Hepatocyte (in vitro differentiated cells): ENCODE results near the gene SEMA4B. TPM values are rescaled to one million over a fixed set of nuclear protein-coding genes. Genes with fewer than 3 reads are reported as not detected.

ENCODE experiments used
- DNase-seq: peaks from one replicate; pipeline ENCODE4 v3.0.0-alpha.2; 2016; ENCODE audit warnings: low spot score
- H2AFZ ChIP-seq: fragments of 200-600 bp; sonication (generic); 2 replicates; pipeline ENCODE4 v1.6.0; 2016; ENCODE audit warnings: antibody characterized with exemption, mild to moderate bottlenecking
- H3K27ac ChIP-seq: fragments of 200-600 bp; sonication (generic); 2 replicates; pipeline ENCODE4 v1.5.1; 2016; ENCODE audit warnings: mild to moderate bottlenecking
- H3K27me3 ChIP-seq: fragments of 200-600 bp; sonication (generic); 2 replicates; pipeline ENCODE4 v1.6.1; 2016
- H3K36me3 ChIP-seq: fragments of 200-600 bp; sonication (generic); replicated peaks from 2 replicates; pipeline ENCODE4 v1.5.1; 2016; ENCODE audit warnings: low read depth; ENCODE audit not compliant: insufficient read depth
- H3K4me1 ChIP-seq: fragments of 200-600 bp; sonication (generic); 2 replicates; pipeline ENCODE4 v1.5.1; 2016; ENCODE audit warnings: mild to moderate bottlenecking, moderate library complexity; ENCODE audit not compliant: insufficient read depth
- H3K4me2 ChIP-seq: fragments of 200-600 bp; sonication (generic); 2 replicates; pipeline ENCODE4 v1.6.0; 2016
- H3K4me3 ChIP-seq: fragments of 200-600 bp; sonication (generic); 2 replicates; pipeline ENCODE4 v1.5.1; 2016; ENCODE audit warnings: mild to moderate bottlenecking
- H3K79me2 ChIP-seq: fragments of 200-600 bp; sonication (generic); 2 replicates; pipeline ENCODE4 v1.6.0; 2017; ENCODE audit warnings: mild to moderate bottlenecking
- H3K9me2 ChIP-seq: fragments of 200-600 bp; sonication (generic); replicated peaks from 2 replicates; pipeline ENCODE4 v1.6.0; 2017; ENCODE audit warnings: mild to moderate bottlenecking; ENCODE audit not compliant: insufficient read depth
- H3K9me3 ChIP-seq: fragments of 200-600 bp; sonication (generic); 2 replicates; pipeline ENCODE4 v1.5.1; 2016; ENCODE audit warnings: low read depth, mild to moderate bottlenecking
- H4K20me1 ChIP-seq: fragments of 200-600 bp; sonication (generic); 2 replicates; pipeline ENCODE4 v1.6.0; 2016; ENCODE audit warnings: mild to moderate bottlenecking; ENCODE audit not compliant: insufficient read depth, poor library complexity, severe bottlenecking
- EZH2 ChIP-seq: fragments of 200-600 bp; sonication (generic); IDR thresholded peaks from 2 replicates; pipeline ENCODE4 v1.6.1; 2016; ENCODE audit warnings: antibody characterized with exemption, mild to moderate bottlenecking, borderline replicate concordance
- EZH2phosphoT487 ChIP-seq: fragments of 200-600 bp; sonication (generic); IDR thresholded peaks from one replicate; pipeline ENCODE4 v1.6.1; 2018; ENCODE audit warnings: antibody characterized with exemption, mild to moderate bottlenecking, low read depth, moderate library complexity; ENCODE audit not compliant: unreplicated experiment, severe bottlenecking
- WGBS: methylation state at CpG from one replicate; pipeline ENCODE4 v1.1.6; 2016; ENCODE audit warnings: low lambda C conversion rate; ENCODE audit errors: missing lambda C conversion rate; 5-methylcytosine and 5-hydroxymethylcytosine counted together
- polyA plus RNA-seq: library from polyadenylated mRNA; unstranded; fragments of >200 nt; fragmentation: Nextera tagmentation; extraction: Ambion mirVana; gene quantifications from 2 replicates; pipeline ENCODE4 v1.2.1, GENCODE V29; 2016
- total RNA-seq: library from RNA; depleted of rRNA; stranded (reverse); fragments of >200 nt; gene quantifications from 2 replicates; pipeline ENCODE4 v1.2.3, GENCODE V29; 2014
- TF ChIP-seq, protein P1 (sequence below): fragments of 200-600 bp; sonication (generic); IDR thresholded peaks from 2 replicates; pipeline ENCODE4 v1.5.1; 2016; ENCODE audit warnings: antibody characterized with exemption, mild to moderate bottlenecking; ENCODE audit not compliant: poor library complexity

The SEMA4B gene
- total and polyA plus RNA-seq, 2 experiments from 2014 or later = 19.2 to 43.5 TPM

- Histone ChIP-seq H3K4me1 (peaks cover 23% of the 10 kb centered on the region), H3K9me3 (no peaks in the 10 kb centered on the region), H3K36me3 (no peaks in the 10 kb centered on the region), H2AFZ (no peak overlapping the region), H3K4me3 (no peak overlapping the region), H3K27ac (peak overlapping the region; percentile 94), H3K9me2 (no peaks in the 10 kb centered on the region), H3K79me2 (peaks cover 20% of the 10 kb centered on the region), H3K27me3 (no peaks in the 10 kb centered on the region), H3K4me2 (peak overlapping the region; percentile 84), H4K20me1 (no peaks in the 10 kb centered on the region)
- TF ChIP-seq EZH2 (no peak), EZH2phosphoT487 (no peak)
- TF ChIP-seq, protein P1, sequence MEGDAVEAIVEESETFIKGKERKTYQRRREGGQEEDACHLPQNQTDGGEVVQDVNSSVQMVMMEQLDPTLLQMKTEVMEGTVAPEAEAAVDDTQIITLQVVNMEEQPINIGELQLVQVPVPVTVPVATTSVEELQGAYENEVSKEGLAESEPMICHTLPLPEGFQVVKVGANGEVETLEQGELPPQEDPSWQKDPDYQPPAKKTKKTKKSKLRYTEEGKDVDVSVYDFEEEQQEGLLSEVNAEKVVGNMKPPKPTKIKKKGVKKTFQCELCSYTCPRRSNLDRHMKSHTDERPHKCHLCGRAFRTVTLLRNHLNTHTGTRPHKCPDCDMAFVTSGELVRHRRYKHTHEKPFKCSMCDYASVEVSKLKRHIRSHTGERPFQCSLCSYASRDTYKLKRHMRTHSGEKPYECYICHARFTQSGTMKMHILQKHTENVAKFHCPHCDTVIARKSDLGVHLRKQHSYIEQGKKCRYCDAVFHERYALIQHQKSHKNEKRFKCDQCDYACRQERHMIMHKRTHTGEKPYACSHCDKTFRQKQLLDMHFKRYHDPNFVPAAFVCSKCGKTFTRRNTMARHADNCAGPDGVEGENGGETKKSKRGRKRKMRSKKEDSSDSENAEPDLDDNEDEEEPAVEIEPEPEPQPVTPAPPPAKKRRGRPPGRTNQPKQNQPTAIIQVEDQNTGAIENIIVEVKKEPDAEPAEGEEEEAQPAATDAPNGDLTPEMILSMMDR = no peak
- DNase-seq = no peak
- 86% methylated on average over 27 of the region's 27 CpGs for WGBS
Observed at GRCh38 chr15:90231028-90232017, 30.2 kb downstream of the SEMA4B start.

GRCh38 chr15:90232196-90232595, 31.1 kb downstream of the SEMA4B start:
- peaks cover 23% of the 10 kb centered on the region for H3K4me1 ChIP-seq
- DNase-seq = no peak
- H3K4me3 ChIP-seq = no peak overlapping the region
- H3K79me2 ChIP-seq = peaks cover 20% of the 10 kb centered on the region
- 95% methylated on average over 13 of the region's 13 CpGs for WGBS
- no peaks in the 10 kb centered on the region for H3K27me3 ChIP-seq
- no peaks in the 10 kb centered on the region for H3K36me3 ChIP-seq
- H4K20me1 ChIP-seq = no peaks in the 10 kb centered on the region
- H3K9me3 ChIP-seq = no peaks in the 10 kb centered on the region
- H3K9me2 ChIP-seq = no peaks in the 10 kb centered on the region
- H3K4me2 ChIP-seq = peak overlapping the region; percentile 84
- TF ChIP-seq, protein P1 = no peak
- no peak for TF ChIP-seq EZH2
- TF ChIP-seq EZH2phosphoT487 = no peak
- no peak overlapping the region for H2AFZ ChIP-seq
- peak overlapping the region; percentile 94 for H3K27ac ChIP-seq

DNA sequence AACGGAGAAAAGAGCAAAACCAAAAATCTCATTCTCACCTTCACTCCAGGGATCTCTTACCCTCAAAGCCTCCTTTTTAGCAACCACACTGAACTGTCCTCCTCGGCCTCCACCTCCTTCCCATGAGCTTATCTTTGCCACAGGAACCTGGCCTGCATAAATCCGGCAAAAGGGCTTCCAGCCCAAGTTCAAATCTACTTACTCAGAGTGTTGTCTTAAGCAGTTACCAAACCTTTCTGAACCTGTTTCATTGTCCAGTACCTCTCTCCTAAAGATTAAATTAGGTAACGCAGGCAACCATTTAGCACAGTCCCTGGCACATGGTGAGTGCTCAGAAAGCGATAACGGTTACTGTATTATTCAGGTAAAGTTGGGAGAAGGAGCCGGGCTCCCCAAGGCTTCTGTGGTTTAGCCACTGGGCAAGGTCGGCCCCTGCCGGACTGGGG, 31.8 kb downstream of the SEMA4B start:
- H3K27me3 ChIP-seq = no peaks in the 10 kb centered on the region

More for the DNA sequence above, 31.8 kb downstream of the SEMA4B start:
- H3K27ac ChIP-seq = peak overlapping the region; percentile 94
- H3K79me2 ChIP-seq = peaks cover 20% of the 10 kb centered on the region
- peak overlapping the region; percentile 65 for H3K4me3 ChIP-seq
- DNase-seq = no peak
- no peaks in the 10 kb centered on the region for H4K20me1 ChIP-seq
- H3K9me3 ChIP-seq = no peaks in the 10 kb centered on the region
- 7% methylated on average over 9 of the region's 9 CpGs for WGBS
- no peak overlapping the region for H2AFZ ChIP-seq
- H3K36me3 ChIP-seq = no peaks in the 10 kb centered on the region
- H3K9me2 ChIP-seq = no peaks in the 10 kb centered on the region
- TF ChIP-seq EZH2 (no peak), EZH2phosphoT487 (no peak)
- TF ChIP-seq, protein P1 = peak; percentile 50
- H3K4me2 ChIP-seq = peak overlapping the region; percentile 84
- H3K4me1 ChIP-seq = peaks cover 23% of the 10 kb centered on the region
